Measurements from ENCODE around the gene PCBP3. TPM values are rescaled to one million over a fixed set of nuclear protein-coding genes. Genes with fewer than 3 reads are reported as not detected.
A peak's percentile ranks its signal among the peaks of the same experiment; 100 is the strongest.

The PCBP3 gene
- total RNA-seq, 1 donor from 2014 or later, result 8.2 TPM

DNA sequence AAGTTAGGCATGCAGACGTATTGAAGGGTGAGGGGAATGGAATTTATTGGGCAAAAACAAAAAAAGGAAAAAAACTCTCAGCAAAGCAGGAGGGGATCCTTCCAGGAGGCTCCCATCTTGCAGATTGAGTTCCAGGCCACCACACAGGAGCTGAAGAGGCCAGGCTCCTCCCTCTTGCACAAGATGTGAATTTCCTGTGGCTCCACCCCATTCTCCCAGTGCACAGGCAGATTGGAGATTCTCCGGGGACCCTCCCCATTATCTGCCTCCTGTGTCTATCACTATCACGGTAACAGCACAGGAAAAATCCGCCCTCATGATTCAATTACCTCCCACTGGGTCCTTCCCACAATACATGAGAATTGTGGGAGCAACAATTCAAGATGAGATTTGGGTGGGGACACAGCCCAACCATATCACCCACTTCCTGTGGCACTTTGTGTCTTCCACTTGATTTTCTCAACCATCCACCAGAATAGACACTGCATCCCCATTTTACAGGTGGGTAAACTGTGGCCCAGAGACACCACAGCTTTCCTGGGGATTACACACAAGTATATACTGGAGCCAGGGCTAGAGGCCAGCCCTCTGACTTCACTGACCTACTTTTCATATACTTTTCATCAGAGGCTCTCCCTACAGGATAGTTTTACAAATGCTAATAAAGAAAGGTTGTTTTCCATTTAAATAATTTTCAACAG lies 319.2 kb downstream of the PCBP3 start:
- no peak overlapping the region for H3K4me3 Mint-ChIP-seq
- no peak for DNase-seq (ENCODE audit: low spot score)
- H3K4me1 Mint-ChIP-seq (ENCODE audit: low read depth), result no peaks in the 10 kb centered on the region
- H3K27me3 Mint-ChIP-seq (ENCODE audit: insufficient read depth), result peaks cover 20% of the 10 kb centered on the region
- no peak overlapping the region for H3K27ac Mint-ChIP-seq
- intact Hi-C loops (cut with micrococcal nuclease), result no loop called here
- peaks cover 23% of the 10 kb centered on the region for H3K9me3 Mint-ChIP-seq
- H3K36me3 Mint-ChIP-seq (ENCODE audit: low read depth), result no peaks in the 10 kb centered on the region

DNA sequence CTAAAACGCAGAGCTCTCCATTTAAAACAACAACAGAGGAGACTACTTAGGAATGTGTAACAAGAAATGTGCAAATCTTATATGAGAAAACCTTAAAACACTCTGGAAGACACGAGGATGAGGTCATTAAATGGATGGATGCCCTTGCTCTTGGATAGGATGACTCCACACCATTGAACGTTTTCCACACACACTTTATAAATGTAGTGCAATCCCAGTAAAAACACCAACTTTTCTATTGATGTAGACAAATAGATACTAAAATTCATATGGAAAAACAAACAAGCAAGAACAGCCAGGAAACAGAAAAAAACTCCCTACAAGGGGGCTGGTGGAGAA lies 319.7 kb downstream of the PCBP3 start:
- intact Hi-C loops (cut with micrococcal nuclease), result no loop called here
- peaks cover 20% of the 10 kb centered on the region for H3K27me3 Mint-ChIP-seq (ENCODE audit: insufficient read depth)
- H3K4me3 Mint-ChIP-seq, result no peak overlapping the region
- no peaks in the 10 kb centered on the region for H3K4me1 Mint-ChIP-seq (ENCODE audit: low read depth)
- DNase-seq (ENCODE audit: low spot score), result no peak
- no peak overlapping the region for H3K27ac Mint-ChIP-seq
- peaks cover 23% of the 10 kb centered on the region for H3K9me3 Mint-ChIP-seq
- no peaks in the 10 kb centered on the region for H3K36me3 Mint-ChIP-seq (ENCODE audit: low read depth)

DNA sequence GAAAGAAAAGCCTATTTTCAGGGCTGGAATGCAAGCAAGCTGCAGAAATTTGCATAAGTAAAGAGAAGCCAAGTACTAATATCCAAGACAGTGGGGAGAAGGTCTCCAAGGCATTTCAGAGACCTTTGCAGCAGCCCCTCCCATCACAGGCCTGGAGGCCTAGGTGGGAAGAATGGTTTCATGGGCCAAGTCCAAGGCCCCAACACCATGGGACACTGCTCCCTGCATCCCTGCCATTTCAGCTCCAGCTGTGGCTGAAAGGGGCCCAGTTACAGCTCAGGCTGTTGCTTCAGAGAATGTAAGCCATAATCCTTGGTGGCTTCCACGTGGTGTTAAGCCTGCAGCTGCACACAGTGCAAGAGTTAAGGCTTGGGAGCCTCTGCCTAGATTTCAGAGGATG lies 321.1 kb downstream of the PCBP3 start:
- H3K9me3 Mint-ChIP-seq, result peaks cover 23% of the 10 kb centered on the region
- H3K27ac Mint-ChIP-seq, result no peak overlapping the region
- intact Hi-C loops (cut with micrococcal nuclease), result no loop called here
- peaks cover 18% of the 10 kb centered on the region for H3K27me3 Mint-ChIP-seq (ENCODE audit: insufficient read depth)
- no peaks in the 10 kb centered on the region for H3K36me3 Mint-ChIP-seq (ENCODE audit: low read depth)
- no peak overlapping the region for H3K4me3 Mint-ChIP-seq
- no peaks in the 10 kb centered on the region for H3K4me1 Mint-ChIP-seq (ENCODE audit: low read depth)
- DNase-seq (ENCODE audit: low spot score), result no peak

DNA sequence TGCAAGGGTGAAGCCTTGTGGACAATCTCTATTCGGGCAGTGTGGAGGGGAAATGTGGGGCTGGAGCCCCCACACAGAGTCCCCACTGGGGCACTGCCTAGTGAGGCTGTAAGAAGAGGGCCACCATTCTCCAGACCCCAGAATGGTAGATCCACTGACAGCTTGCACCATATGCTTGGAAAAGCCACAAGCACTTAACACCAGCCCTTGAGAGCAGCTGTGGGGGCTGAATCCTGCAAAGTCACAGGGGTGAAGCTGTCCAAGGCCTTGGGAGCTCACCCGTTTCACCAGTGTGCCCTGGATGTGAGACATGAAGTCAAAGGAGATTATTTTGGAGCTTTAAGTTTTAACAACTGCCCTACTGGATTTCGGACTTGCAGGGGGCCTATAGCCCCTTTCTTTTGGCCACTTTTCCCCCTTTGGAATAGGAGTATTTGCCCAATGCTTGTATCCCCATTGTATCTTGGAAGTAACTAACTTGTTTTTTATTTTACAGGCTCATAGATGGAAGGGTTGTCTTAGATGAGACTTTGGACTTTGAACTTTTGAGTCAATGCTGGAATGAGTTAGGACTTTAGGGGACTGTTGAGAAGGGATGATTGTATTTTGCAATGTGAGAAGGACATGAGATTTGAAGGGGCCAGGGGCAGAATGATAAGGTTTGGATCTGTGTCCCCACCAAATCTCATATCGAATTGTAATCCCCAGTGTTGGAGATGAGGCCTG lies 321.7 kb downstream of the PCBP3 start:
- H3K9me3 Mint-ChIP-seq, result peaks cover 23% of the 10 kb centered on the region
- DNase-seq (ENCODE audit: low spot score), result no peak
- H3K4me1 Mint-ChIP-seq (ENCODE audit: low read depth), result no peaks in the 10 kb centered on the region
- no peak overlapping the region for H3K27ac Mint-ChIP-seq
- H3K4me3 Mint-ChIP-seq, result no peak overlapping the region
- intact Hi-C loops (cut with micrococcal nuclease), result no loop called here
- H3K27me3 Mint-ChIP-seq (ENCODE audit: insufficient read depth), result peaks cover 18% of the 10 kb centered on the region
- H3K36me3 Mint-ChIP-seq (ENCODE audit: low read depth), result no peaks in the 10 kb centered on the region

DNA sequence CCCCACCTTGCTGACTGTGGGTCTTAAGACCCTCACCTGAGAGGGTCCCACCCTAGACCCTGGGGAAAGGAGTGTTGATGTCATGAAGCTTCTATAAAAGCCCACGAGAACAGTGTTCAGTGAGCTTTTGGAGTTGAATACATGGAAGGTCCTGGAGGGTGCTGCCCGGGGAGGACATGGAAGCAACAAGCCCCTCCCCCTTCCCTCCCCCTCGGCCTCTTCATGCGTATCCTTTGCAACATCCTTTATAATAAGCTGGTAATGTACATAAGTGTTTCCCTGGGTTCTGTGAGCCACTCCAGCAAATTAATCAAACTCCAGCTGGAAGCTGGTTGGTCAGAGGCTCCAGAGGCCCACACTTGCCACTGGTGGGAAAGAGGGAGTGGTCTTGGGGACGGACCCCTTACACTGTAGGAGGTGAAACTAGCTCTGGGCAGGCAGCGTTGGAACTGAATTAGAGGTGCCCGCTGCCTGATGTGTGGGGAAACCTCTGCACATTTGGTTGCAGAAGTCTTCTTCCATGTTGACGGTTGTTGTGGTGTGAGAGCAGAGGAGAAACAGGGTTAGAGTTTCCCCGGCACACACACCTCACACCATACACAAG lies 323.4 kb downstream of the PCBP3 start:
- intact Hi-C loops (cut with micrococcal nuclease), result no loop called here
- no peaks in the 10 kb centered on the region for H3K36me3 Mint-ChIP-seq (ENCODE audit: low read depth)

DNA sequence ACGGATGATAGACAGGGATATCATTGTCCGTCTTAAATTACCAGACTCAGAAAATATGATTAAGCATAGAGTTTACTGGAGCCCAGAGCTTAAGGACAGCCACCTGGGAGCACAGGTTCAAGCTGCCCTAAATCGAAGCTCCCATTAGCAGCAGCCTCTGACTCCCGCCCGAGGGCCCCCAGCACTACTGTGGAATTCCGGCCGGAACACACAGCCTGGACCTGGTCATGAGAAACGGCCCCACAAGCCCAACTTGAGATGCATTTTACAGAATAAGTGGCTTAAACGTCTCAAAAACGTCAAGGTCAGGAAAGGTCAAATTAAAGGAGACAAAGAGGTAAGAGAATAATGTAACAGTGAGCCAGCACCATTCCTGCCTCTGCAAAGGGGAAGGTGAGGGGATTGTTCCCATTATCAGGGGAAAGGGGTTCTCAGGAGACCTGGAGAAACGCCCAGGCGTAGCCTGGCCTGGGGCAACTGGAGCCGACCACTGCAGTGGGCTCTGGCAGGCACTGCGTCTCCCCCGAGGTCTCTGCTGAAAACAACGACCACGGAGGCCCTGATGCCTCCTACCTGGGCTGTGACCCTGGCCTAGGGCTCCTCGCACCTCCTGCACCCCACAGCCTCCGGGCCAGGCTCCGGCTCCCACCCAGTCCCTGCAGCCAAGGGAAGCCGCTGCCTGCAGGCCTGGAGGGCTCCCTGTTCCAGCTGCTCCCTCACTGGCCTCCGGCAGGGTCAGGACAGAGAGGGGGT lies 326.6 kb downstream of the PCBP3 start:
- Mint-ChIP-seq H3K4me3 (no peak overlapping the region), H3K4me1 (ENCODE audit: low read depth) (no peaks in the 10 kb centered on the region), H3K36me3 (ENCODE audit: low read depth) (no peaks in the 10 kb centered on the region), H3K9me3 (no peaks in the 10 kb centered on the region), H3K27ac (no peak overlapping the region), H3K27me3 (ENCODE audit: insufficient read depth) (peaks cover 20% of the 10 kb centered on the region)
- DNase-seq (ENCODE audit: low spot score), result no peak
- intact Hi-C loops (cut with micrococcal nuclease), result loop anchor here (5.0 to 10.0 kb wide), 3 partner anchors 127 to 378 kb away; partner anchors contain the start of genes C21orf58, COL6A2 and PCNT

More for the DNA sequence above, 323.4 kb downstream of the PCBP3 start:
- H3K27ac Mint-ChIP-seq, result no peak overlapping the region
- no peak for DNase-seq (ENCODE audit: low spot score)
- H3K27me3 Mint-ChIP-seq (ENCODE audit: insufficient read depth), result peaks cover 18% of the 10 kb centered on the region
- H3K4me1 Mint-ChIP-seq (ENCODE audit: low read depth), result no peaks in the 10 kb centered on the region
- no peak overlapping the region for H3K4me3 Mint-ChIP-seq
- H3K9me3 Mint-ChIP-seq, result peaks cover 15% of the 10 kb centered on the region

DNA sequence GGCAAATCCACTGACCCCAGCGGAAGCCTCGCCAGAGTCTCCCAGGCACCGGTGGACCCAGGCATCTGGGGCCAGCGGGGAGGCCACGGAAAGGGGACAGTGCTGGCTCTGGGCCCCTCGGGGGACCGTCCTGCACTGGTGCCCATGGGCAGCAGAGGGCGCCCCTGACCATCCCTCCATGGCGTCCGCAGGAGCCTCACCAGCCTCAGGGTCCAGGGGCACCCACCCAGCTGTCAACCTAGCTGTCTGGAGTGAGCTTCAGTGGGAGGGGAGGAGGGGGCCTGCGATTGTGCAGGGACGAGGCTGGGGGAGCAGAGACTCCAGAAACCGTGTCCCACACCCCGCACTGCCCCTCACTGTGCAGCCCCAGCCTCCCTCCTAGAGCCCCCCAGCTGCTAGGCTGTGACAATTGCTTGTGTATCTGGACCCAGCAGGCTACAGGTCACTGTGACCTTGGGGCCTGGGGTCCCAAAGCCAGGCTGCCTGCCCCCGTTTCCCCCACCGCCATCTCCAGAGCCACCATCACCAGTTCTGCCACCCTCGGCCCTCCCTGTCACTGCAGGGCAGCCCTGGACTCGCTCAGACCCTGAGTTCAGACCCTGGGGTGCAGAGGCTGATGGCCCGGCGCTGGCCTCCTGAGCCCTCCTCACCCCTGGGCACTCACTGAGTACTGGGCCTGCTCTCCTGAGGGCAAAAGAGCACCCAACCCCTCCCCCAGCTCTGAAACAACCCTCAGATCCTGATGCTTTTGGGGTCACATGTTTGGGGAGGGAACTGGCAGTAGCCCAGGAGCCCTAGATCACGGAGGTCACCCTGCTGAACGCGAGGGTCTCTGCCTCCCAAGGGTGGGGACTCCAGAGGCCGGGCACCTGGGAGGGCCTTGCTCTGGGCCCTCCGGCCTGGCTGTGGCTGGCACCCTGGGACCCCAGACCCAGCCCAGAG lies 327.4 kb downstream of the PCBP3 start:
- Mint-ChIP-seq H3K4me3 (no peak overlapping the region), H3K27ac (no peak overlapping the region), H3K4me1 (ENCODE audit: low read depth) (peaks cover 7% of the 10 kb centered on the region), H3K9me3 (no peaks in the 10 kb centered on the region), H3K36me3 (ENCODE audit: low read depth) (no peaks in the 10 kb centered on the region), H3K27me3 (ENCODE audit: insufficient read depth) (peaks cover 23% of the 10 kb centered on the region)
- DNase-seq (ENCODE audit: low spot score), result no peak
- intact Hi-C loops (cut with micrococcal nuclease), result loop anchor here (5.0 to 10.0 kb wide), 3 partner anchors 126 to 379 kb away; partner anchors contain the start of genes C21orf58, COL6A2 and PCNT

DNA sequence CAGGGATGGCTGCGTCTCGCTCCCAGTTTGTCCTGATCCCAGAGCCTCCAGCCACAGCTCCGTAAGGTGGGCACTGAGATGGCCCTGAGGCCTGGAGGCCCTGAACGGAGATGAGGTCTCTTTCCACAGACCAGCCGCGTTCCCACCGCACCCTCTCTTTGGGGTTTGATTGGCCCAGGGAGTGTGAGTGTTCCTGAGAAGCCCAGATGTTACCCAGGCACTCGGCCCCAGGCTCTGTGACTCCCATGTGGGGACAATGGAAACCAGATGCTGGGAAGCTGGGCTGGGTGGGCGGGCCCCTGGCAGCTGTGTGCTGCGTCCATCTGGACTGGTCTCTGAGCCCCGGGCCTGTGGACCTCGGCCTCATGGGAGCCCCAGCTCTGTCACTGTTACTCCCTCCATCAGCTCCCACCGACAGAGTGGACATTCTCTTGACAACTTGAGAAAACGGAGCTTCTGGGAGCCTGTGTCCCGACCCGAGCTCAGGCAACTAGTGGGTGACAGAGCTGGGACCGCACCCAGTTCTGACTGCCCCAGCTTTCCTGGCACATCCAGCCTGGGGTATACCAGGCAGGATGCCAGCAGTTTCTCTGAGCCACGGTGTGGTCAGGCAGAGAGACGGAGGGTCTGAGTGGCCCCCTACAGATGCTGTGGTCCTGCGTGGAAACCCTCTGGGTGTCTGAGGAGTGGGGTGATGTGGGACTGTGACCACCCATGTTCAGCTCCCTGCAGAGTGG lies 328.3 kb downstream of the PCBP3 start:
- Mint-ChIP-seq H3K4me1 (ENCODE audit: low read depth) (peaks cover 7% of the 10 kb centered on the region), H3K36me3 (ENCODE audit: low read depth) (no peaks in the 10 kb centered on the region), H3K27ac (no peak overlapping the region), H3K4me3 (no peak overlapping the region), H3K27me3 (ENCODE audit: insufficient read depth) (peaks cover 26% of the 10 kb centered on the region), H3K9me3 (no peaks in the 10 kb centered on the region)
- no peak for DNase-seq (ENCODE audit: low spot score)
- intact Hi-C loops (cut with micrococcal nuclease), result loop anchor here (5.0 to 10.0 kb wide), 3 partner anchors 126 to 379 kb away; partner anchors contain the start of genes C21orf58, COL6A2 and PCNT

DNA sequence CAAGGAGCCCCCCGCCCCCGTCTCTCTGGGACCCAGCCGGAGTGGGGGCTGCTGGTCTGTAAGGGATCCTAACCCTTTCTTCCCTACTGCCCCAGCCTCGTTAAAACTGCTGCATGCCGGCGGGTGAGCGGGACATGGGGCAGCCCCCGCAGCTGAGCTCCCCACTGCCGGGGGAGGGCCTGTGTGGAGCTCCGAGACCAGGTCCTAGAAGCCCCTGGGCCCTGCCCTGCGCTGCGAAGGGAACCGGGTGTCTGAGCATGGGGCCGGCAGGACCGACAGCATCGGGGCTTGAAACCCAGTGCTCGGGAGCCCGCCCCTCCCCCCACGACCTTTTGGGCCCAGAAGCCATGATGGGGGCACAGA lies 328.8 kb downstream of the PCBP3 start:
- no peak for DNase-seq (ENCODE audit: low spot score)
- no peaks in the 10 kb centered on the region for H3K36me3 Mint-ChIP-seq (ENCODE audit: low read depth)
- peaks cover 7% of the 10 kb centered on the region for H3K4me1 Mint-ChIP-seq (ENCODE audit: low read depth)
- peaks cover 26% of the 10 kb centered on the region for H3K27me3 Mint-ChIP-seq (ENCODE audit: insufficient read depth)
- H3K4me3 Mint-ChIP-seq, result no peak overlapping the region
- intact Hi-C loops (cut with micrococcal nuclease), result loop anchor here (5.0 to 10.0 kb wide), 3 partner anchors 125 to 380 kb away; partner anchors contain the start of genes C21orf58, COL6A2 and PCNT
- H3K9me3 Mint-ChIP-seq, result no peaks in the 10 kb centered on the region
- no peak overlapping the region for H3K27ac Mint-ChIP-seq

DNA sequence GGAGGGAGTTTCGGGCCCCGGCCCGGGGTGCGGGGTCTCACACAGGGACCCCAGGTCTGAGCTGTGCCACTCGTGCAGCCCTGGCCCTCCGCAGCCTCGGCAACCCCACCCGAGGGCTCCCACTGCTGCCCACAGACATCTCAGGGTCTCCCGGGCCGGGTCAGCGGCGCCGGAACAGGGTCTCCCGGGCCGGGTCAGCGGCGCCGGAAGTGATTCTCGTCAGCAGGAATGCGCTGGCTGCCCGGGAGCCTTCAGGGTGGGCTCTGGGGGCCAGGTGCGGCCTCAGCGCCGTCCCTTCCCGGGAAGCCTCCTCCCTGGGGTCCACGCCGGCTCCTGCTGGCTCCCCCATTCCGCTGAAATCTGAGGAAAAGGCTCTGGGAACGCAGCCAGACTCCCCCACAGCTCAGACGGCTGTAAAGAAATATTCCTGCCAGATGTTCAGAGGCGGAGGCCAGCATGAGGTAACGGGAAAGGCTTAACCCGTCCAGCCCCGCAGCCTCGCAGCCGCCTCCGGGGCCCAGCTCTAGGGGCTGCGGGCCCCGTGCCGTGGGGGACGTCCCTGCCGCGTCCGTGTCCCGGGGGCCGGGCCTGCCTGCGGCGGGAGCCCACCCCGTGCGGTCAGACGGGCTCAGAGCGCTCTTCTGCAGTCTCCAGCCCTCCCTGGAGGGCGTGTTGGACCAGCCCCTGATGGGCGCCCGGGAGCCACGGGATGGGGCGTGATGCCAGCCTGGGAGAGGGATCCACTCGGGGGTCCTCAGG lies 329.4 kb downstream of the PCBP3 start:
- intact Hi-C loops (cut with micrococcal nuclease), result loop anchor here (1.0 to 10.0 kb wide), 6 partner anchors 124 to 381 kb away; partner anchors contain the start of genes C21orf58, COL6A2, LSS and PCNT
- Mint-ChIP-seq H3K4me3 (peak overlapping the region; percentile 30), H3K4me1 (ENCODE audit: low read depth) (peaks cover 7% of the 10 kb centered on the region), H3K36me3 (ENCODE audit: low read depth) (no peaks in the 10 kb centered on the region), H3K27ac (no peak overlapping the region), H3K9me3 (no peaks in the 10 kb centered on the region), H3K27me3 (ENCODE audit: insufficient read depth) (peaks cover 26% of the 10 kb centered on the region)
- DNase-seq (ENCODE audit: low spot score), result no peak

Measured in activated T-helper 1 cell treated with anti-CD3 and anti-CD28 coated beads, Interleukin-12 subunit alpha, Interleukin-12 subunit beta, Interleukin-2, Interleukin-4 antibody, amounts not matched to agents 30 ng/mL and 10 ng/mL and 1 ng/mL, durations not matched to agents 14 hours and 24 hours and 36 hours (primary cell).